Measurements from ENCODE around the gene SUN3.

Gene SUN3

DNA sequence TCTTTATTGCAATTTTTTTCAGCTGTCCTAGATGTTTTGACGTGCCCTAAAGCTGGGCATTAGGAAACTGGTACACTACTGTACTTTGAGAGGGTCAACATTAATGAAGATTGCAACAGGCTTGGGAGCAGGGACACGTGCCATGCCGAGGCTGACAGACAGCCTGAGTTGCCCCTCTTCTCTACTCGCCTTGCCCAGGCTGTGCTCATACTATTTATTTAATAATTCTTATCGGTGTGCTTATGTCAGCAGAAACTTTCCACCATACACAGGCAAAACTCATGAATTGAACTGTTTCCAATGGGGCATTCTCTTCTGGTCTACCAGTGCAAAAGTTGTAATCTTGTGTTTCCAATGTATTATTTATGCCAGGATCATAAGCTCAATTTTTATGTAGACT, 30.8 kb upstream of the SUN3 start:
- H3K4me3 ChIP-seq (ENCODE audit: low read depth, low read length): no peak overlapping the region
- in situ Hi-C loops (cut with HindIII; ENCODE audit: low sequenced_read_pairs): no loop called here
- TF ChIP-seq, protein P1, sequence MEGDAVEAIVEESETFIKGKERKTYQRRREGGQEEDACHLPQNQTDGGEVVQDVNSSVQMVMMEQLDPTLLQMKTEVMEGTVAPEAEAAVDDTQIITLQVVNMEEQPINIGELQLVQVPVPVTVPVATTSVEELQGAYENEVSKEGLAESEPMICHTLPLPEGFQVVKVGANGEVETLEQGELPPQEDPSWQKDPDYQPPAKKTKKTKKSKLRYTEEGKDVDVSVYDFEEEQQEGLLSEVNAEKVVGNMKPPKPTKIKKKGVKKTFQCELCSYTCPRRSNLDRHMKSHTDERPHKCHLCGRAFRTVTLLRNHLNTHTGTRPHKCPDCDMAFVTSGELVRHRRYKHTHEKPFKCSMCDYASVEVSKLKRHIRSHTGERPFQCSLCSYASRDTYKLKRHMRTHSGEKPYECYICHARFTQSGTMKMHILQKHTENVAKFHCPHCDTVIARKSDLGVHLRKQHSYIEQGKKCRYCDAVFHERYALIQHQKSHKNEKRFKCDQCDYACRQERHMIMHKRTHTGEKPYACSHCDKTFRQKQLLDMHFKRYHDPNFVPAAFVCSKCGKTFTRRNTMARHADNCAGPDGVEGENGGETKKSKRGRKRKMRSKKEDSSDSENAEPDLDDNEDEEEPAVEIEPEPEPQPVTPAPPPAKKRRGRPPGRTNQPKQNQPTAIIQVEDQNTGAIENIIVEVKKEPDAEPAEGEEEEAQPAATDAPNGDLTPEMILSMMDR (IDR thresholded peaks at IDR 0.05; ENCODE audit: low read depth, low read length): no peak
- no peak for DNase-seq (ENCODE audit: low read depth, low spot score)

DNA sequence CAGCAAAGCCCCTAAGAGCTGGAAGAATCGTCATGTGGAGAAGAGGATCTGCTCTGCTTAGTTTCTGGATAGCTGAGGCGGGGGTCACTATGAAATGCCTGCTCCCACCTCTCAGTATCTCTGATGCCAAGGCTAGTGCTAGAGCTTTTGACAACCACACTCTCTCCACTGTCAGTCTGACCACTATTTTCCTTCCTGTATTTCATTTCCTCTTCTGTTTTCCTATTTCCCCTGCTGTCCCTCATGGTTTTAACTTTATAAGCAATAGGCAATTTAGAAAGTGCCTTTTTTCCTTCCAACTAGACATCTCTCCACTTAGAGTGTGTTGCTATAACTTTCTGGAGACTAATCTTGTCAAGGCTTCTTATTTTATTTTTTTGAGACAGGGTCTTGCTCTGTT, 30.1 kb upstream of the SUN3 start:
- no peak overlapping the region for H3K4me3 ChIP-seq (ENCODE audit: low read depth, low read length)
- TF ChIP-seq, protein P1 (IDR thresholded peaks at IDR 0.05; ENCODE audit: low read depth, low read length): no peak
- DNase-seq (ENCODE audit: low read depth, low spot score): no peak
- in situ Hi-C loops (cut with HindIII; ENCODE audit: low sequenced_read_pairs): no loop called here

DNA sequence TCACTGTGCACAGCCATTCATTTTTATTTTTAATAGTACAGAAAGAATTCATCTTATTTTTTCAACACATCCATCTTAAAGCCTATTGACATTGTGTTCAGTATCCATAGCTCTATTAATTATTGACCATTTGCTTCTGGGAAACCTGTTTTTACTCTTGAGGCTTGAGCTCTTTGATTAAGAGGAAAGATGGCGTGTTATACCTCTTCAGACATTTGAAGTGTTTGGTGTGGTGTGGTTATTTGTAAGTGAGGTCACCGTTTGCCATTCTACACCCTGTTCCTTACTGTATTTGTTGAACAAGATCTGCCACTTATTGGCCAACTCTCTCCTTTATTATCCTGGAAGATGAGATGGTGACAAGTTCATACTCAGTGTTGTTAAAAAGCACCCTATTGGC, 24.8 kb upstream of the SUN3 start:
- TF ChIP-seq, protein P1 (IDR thresholded peaks at IDR 0.05; ENCODE audit: low read depth, low read length): no peak
- DNase-seq (ENCODE audit: low read depth, low spot score): no peak
- in situ Hi-C loops (cut with HindIII; ENCODE audit: low sequenced_read_pairs): no loop called here
- H3K4me3 ChIP-seq (ENCODE audit: low read depth, low read length): no peak overlapping the region

DNA sequence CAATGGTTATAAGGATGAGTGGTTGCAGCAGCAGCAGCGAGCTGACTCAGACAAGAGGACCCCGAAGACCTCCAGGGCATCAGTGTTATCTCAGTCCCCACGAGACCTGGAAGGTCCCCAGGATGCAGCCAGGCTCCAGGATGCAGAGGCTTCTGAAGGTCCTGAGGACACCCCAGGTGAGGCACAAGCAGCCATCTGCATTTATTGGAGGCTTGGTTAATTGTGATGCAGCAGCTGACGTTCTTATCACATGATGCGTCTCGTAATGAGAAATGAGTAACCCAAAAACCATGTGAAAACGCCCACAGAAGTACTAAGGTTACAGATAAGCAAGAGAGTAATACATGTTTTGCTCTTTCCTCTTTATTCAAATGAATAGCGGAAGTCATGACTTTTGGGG, 23.8 kb upstream of the SUN3 start:
- TF ChIP-seq, protein P1 (IDR thresholded peaks at IDR 0.05; ENCODE audit: low read depth, low read length): no peak
- peak; percentile 36 for DNase-seq (ENCODE audit: low read depth, low spot score)
- in situ Hi-C loops (cut with HindIII; ENCODE audit: low sequenced_read_pairs): no loop called here

DNA sequence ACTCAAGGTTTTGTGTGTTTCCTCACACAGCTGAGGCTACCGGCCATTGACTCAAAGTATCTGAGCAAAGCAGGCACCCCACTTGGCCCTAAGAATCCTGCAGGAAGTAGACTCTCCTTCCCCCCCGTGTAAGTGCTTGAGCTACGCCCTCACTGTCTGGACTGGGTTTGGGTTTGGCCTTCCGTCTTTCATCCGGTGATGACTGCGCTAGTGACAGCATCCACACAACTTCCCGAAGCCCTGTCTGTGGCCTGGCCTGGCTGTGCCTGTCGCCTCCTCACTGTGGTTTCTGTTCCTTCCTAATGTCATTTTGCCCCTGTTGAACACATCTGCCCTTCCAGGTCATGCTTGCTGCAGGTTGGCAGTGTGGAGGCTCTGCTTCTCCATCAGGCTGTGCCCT, 20.9 kb upstream of the SUN3 start:
- in situ Hi-C loops (cut with HindIII; ENCODE audit: low sequenced_read_pairs): no loop called here

More for the DNA sequence above, 23.8 kb upstream of the SUN3 start:
- H3K4me3 ChIP-seq (ENCODE audit: low read depth, low read length): no peak overlapping the region

DNA sequence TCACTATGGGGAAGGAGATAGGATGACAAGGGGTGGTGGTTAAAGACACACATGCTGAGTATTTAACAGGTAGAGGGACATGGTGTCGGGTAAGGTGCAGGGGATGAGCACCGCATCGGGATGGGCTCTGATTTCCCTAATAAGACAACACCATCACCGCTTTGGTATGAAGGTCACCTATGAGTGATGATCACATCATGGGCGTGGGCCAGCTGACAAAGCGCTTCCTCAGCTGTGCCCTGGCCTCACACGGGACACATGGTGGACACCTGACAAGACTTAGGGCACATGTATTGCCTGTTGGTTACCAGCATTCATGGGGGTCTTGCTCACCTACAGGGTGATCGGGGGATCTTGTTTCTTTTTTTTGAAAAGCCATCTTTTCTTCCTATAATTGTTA, 19.2 kb upstream of the SUN3 start:
- DNase-seq (ENCODE audit: low read depth, low spot score): no peak
- TF ChIP-seq, protein P1 (IDR thresholded peaks at IDR 0.05; ENCODE audit: low read depth, low read length): no peak
- no peak overlapping the region for H3K4me3 ChIP-seq (ENCODE audit: low read depth, low read length)
- in situ Hi-C loops (cut with HindIII; ENCODE audit: low sequenced_read_pairs): no loop called here

More for the DNA sequence above, 20.9 kb upstream of the SUN3 start:
- H3K4me3 ChIP-seq (ENCODE audit: low read depth, low read length): no peak overlapping the region
- TF ChIP-seq, protein P1 (IDR thresholded peaks at IDR 0.05; ENCODE audit: low read depth, low read length): no peak
- DNase-seq (ENCODE audit: low read depth, low spot score): no peak

DNA sequence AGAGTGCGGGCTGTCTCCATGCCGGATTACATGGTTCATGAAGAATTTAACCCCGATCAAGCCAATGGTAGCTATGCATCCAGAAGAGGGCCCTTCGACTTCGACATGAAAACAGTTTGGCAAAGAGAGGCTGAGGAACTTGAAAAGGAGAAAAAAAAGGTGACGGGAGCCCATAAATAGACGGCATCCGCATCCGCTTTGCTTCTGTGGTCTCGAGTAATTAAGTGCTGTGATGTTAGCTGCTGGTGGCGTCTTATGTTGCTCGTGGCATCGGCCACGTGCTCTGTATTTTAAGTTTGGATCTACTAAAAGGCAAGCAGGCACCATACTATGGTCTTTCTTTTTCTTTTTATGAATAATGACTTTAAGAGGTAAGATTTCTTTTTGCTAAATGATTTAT, 17.6 kb upstream of the SUN3 start:
- H3K4me3 ChIP-seq (ENCODE audit: low read depth, low read length): no peak overlapping the region
- TF ChIP-seq, protein P1 (IDR thresholded peaks at IDR 0.05; ENCODE audit: low read depth, low read length): no peak
- no peak for DNase-seq (ENCODE audit: low read depth, low spot score)
- in situ Hi-C loops (cut with HindIII; ENCODE audit: low sequenced_read_pairs): no loop called here
